Measurements from ENCODE around the gene SHISA5. TPM values are rescaled to one million over a fixed set of nuclear protein-coding genes. Genes with fewer than 3 reads are reported as not detected.

The SHISA5 gene
- total RNA-seq, 1 experiment from 2014 or later: 192 TPM

DNA sequence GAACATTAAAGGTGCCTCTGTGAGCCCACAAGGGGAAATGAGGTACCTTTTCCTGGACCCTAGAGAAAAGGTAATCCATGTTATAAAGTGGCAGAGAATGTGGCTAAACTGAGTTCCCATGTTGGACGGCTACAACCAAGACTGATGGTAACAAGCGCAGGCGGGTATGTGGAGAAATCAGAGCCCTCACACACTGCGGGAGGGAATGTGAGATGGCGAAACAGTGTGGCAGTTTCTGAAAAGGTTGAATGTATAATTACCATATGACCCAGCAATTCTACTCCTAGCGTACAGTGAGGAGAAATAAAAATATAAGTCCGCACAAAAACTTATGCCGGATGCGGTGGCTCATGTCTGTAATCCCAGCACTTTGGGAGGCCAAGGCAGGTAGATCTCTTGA lies 24.1 kb upstream of the SHISA5 start:
- Mint-ChIP-seq H3K27me3 (ENCODE audit: unreplicated experiment) (no peaks in the 10 kb centered on the region), H3K36me3 (ENCODE audit: insufficient read depth, unreplicated experiment) (no peaks in the 10 kb centered on the region), H3K27ac (ENCODE audit: unreplicated experiment) (no peak overlapping the region), H3K4me3 (ENCODE audit: low read depth, unreplicated experiment) (no peak overlapping the region), H3K4me1 (ENCODE audit: low read depth, unreplicated experiment) (no peaks in the 10 kb centered on the region), H3K9me3 (ENCODE audit: low read depth, unreplicated experiment) (no peaks in the 10 kb centered on the region)
- no peak for DNase-seq
- CTCF ChIA-PET: no interaction called here
- intact Hi-C loops (cut with micrococcal nuclease; ENCODE audit: unreplicated experiment): no loop called here
- BruUV-seq (replicated peaks): no TSS peak
- TF ChIP-seq, protein P1, sequence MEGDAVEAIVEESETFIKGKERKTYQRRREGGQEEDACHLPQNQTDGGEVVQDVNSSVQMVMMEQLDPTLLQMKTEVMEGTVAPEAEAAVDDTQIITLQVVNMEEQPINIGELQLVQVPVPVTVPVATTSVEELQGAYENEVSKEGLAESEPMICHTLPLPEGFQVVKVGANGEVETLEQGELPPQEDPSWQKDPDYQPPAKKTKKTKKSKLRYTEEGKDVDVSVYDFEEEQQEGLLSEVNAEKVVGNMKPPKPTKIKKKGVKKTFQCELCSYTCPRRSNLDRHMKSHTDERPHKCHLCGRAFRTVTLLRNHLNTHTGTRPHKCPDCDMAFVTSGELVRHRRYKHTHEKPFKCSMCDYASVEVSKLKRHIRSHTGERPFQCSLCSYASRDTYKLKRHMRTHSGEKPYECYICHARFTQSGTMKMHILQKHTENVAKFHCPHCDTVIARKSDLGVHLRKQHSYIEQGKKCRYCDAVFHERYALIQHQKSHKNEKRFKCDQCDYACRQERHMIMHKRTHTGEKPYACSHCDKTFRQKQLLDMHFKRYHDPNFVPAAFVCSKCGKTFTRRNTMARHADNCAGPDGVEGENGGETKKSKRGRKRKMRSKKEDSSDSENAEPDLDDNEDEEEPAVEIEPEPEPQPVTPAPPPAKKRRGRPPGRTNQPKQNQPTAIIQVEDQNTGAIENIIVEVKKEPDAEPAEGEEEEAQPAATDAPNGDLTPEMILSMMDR (IDR thresholded peaks at IDR 0.05; ENCODE audit: unreplicated experiment): no peak

DNA sequence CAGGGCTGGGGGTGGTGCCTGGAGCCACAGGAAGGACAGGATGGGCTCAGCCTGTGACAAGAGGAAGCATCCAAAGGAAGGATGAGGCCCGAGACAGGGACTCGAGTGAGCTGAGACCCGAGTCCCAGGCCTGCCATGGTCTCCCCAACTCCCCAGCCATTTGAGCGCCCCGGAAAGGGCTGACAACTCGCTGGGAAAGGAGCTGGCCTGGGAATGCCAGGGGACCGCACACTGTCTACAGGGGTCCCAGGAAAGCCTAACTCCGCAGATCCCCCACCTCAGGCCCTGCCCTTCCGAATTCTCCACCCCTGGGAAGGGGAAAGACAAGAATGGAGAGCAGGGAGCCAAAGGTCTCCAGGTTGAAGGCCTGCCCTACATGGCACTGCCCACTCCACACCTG lies 21.0 kb upstream of the SHISA5 start:
- TF ChIP-seq, protein P1 (IDR thresholded peaks at IDR 0.05; ENCODE audit: unreplicated experiment): no peak
- intact Hi-C loops (cut with micrococcal nuclease; ENCODE audit: unreplicated experiment): no loop called here
- Mint-ChIP-seq H3K4me3 (ENCODE audit: low read depth, unreplicated experiment) (no peak overlapping the region), H3K27me3 (ENCODE audit: unreplicated experiment) (no peaks in the 10 kb centered on the region), H3K27ac (ENCODE audit: unreplicated experiment) (no peak overlapping the region), H3K36me3 (ENCODE audit: insufficient read depth, unreplicated experiment) (peaks cover 5% of the 10 kb centered on the region), H3K9me3 (ENCODE audit: low read depth, unreplicated experiment) (no peaks in the 10 kb centered on the region), H3K4me1 (ENCODE audit: low read depth, unreplicated experiment) (no peaks in the 10 kb centered on the region)
- CTCF ChIA-PET: no interaction called here
- BruUV-seq (replicated peaks): no TSS peak
- no peak for DNase-seq

DNA sequence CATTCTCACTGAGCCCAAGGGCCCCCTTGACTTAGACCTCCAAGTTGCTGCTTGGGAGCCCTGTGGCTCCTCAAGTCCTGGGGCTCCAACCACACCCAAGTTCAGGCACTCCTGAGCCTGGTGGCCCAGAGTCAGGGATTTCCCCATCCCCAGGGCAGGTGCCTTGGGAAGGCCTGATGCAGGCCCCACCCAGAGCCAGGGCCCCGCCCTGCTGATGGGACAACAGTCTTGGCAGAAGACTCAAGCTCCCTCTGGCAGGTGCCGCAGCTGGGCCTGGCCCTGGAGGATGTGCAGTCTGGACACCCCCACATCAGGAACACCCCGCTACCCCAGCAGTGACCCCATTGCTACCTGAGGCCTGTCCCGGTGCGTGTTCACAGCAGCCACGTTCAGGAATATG lies 17.7 kb upstream of the SHISA5 start:
- no TSS peak for BruUV-seq (replicated peaks)
- CTCF ChIA-PET: interaction anchor here (0.8 kb wide), 2 partner anchors 114 to 164 kb away, joined by 3 to 5 read pairs; no protein-coding TSS in a partner anchor
- TF ChIP-seq, protein P1 (IDR thresholded peaks at IDR 0.05; ENCODE audit: unreplicated experiment): no peak

DNA sequence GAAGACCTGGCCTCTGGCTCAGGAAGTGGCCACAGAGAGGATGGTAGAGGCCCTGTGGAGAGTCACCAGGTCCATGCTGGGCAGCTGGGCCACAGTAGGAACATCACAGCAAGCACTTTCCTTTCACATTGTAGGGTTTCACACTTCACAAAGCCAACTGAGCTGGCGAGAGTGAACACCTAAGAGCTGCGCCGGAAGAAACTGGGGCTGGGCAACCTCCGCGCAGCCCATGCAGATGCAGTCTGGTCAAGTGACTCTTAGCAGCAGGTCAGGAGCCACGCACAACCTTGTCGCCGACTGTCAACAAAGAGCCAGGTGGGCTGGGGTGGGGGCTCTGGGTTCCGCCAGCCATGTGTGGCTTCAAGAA lies 15.3 kb upstream of the SHISA5 start:
- intact Hi-C loops (cut with micrococcal nuclease; ENCODE audit: unreplicated experiment): no loop called here
- no TSS peak for BruUV-seq (replicated peaks)
- Mint-ChIP-seq H3K4me3 (ENCODE audit: low read depth, unreplicated experiment) (no peak overlapping the region), H3K27me3 (ENCODE audit: unreplicated experiment) (no peaks in the 10 kb centered on the region), H3K9me3 (ENCODE audit: low read depth, unreplicated experiment) (no peaks in the 10 kb centered on the region), H3K27ac (ENCODE audit: unreplicated experiment) (no peak overlapping the region), H3K36me3 (ENCODE audit: insufficient read depth, unreplicated experiment) (peaks cover 8% of the 10 kb centered on the region), H3K4me1 (ENCODE audit: low read depth, unreplicated experiment) (no peaks in the 10 kb centered on the region)
- DNase-seq: no peak
- TF ChIP-seq, protein P1 (IDR thresholded peaks at IDR 0.05; ENCODE audit: unreplicated experiment): no peak
- CTCF ChIA-PET: no interaction called here

More for the DNA sequence above, 17.7 kb upstream of the SHISA5 start:
- no peak overlapping the region for H3K4me3 Mint-ChIP-seq (ENCODE audit: low read depth, unreplicated experiment)
- H3K27me3 Mint-ChIP-seq (ENCODE audit: unreplicated experiment): no peaks in the 10 kb centered on the region
- no peak overlapping the region for H3K27ac Mint-ChIP-seq (ENCODE audit: unreplicated experiment)
- no peak for DNase-seq
- peaks cover 5% of the 10 kb centered on the region for H3K36me3 Mint-ChIP-seq (ENCODE audit: insufficient read depth, unreplicated experiment)
- intact Hi-C loops (cut with micrococcal nuclease; ENCODE audit: unreplicated experiment): no loop called here
- no peaks in the 10 kb centered on the region for H3K4me1 Mint-ChIP-seq (ENCODE audit: low read depth, unreplicated experiment)
- H3K9me3 Mint-ChIP-seq (ENCODE audit: low read depth, unreplicated experiment): no peaks in the 10 kb centered on the region
